ENCODE measurements around the gene PER2.

The PER2 gene

GRCh38 chr2:238262496-238263122 lies 25.8 kb downstream of the PER2 start:
- Histone ChIP-seq H3K27me3 (ENCODE audit: low read depth, low read length) (no peaks in the 10 kb centered on the region), H4K20me1 (ENCODE audit: insufficient read depth, low read length) (no peaks in the 10 kb centered on the region), H3K9me3 (ENCODE audit: insufficient read depth, low read length) (no peaks in the 10 kb centered on the region), H2AFZ (ENCODE audit: low read depth, low read length) (no peak overlapping the region), H3K4me2 (ENCODE audit: low read length) (no peak overlapping the region), H3K4me3 (ENCODE audit: low read length) (no peak overlapping the region), H3K36me3 (replicated peaks; ENCODE audit: low read depth, low read length) (no peaks in the 10 kb centered on the region), H3K9ac (ENCODE audit: low read length) (no peak overlapping the region), H3K4me1 (ENCODE audit: low read length) (no peaks in the 10 kb centered on the region), H3K27ac (ENCODE audit: low read length) (no peak overlapping the region), H3K79me2 (ENCODE audit: low read length) (no peaks in the 10 kb centered on the region)
- no peak for TF ChIP-seq EZH2phosphoT487 (IDR thresholded peaks at IDR 0.05; ENCODE audit: low read depth)
- TF ChIP-seq CTCF (IDR thresholded peaks at IDR 0.05; ENCODE audit: low read depth, low read length) = no peak

- Histone ChIP-seq H3K36me3 (replicated peaks; ENCODE audit: low read depth, low read length) (no peaks in the 10 kb centered on the region), H3K27ac (ENCODE audit: low read length) (no peak overlapping the region), H3K4me2 (ENCODE audit: low read length) (no peak overlapping the region), H3K4me3 (ENCODE audit: low read length) (no peak overlapping the region), H3K9ac (ENCODE audit: low read length) (no peak overlapping the region), H4K20me1 (ENCODE audit: insufficient read depth, low read length) (no peaks in the 10 kb centered on the region), H3K4me1 (ENCODE audit: low read length) (no peaks in the 10 kb centered on the region), H3K27me3 (ENCODE audit: low read depth, low read length) (no peaks in the 10 kb centered on the region), H2AFZ (ENCODE audit: low read depth, low read length) (no peak overlapping the region), H3K9me3 (ENCODE audit: insufficient read depth, low read length) (no peaks in the 10 kb centered on the region), H3K79me2 (ENCODE audit: low read length) (no peaks in the 10 kb centered on the region)
- TF ChIP-seq CTCF (IDR thresholded peaks at IDR 0.05; ENCODE audit: low read depth, low read length) (no peak), EZH2phosphoT487 (IDR thresholded peaks at IDR 0.05; ENCODE audit: low read depth) (no peak)
Measured at GRCh38 chr2:238261718-238262375, 26.6 kb downstream of the PER2 start.

- Histone ChIP-seq H2AFZ (ENCODE audit: low read depth, low read length) (no peak overlapping the region), H3K4me1 (ENCODE audit: low read length) (no peaks in the 10 kb centered on the region), H3K4me3 (ENCODE audit: low read length) (no peak overlapping the region), H3K36me3 (replicated peaks; ENCODE audit: low read depth, low read length) (peaks cover 2% of the 10 kb centered on the region), H3K9me3 (ENCODE audit: insufficient read depth, low read length) (no peaks in the 10 kb centered on the region), H3K4me2 (ENCODE audit: low read length) (no peak overlapping the region), H3K79me2 (ENCODE audit: low read length) (no peaks in the 10 kb centered on the region), H3K27ac (ENCODE audit: low read length) (no peak overlapping the region), H3K9ac (ENCODE audit: low read length) (no peak overlapping the region), H3K27me3 (ENCODE audit: low read depth, low read length) (no peaks in the 10 kb centered on the region), H4K20me1 (ENCODE audit: insufficient read depth, low read length) (no peaks in the 10 kb centered on the region)
- TF ChIP-seq EZH2phosphoT487 (IDR thresholded peaks at IDR 0.05; ENCODE audit: low read depth) (no peak), CTCF (IDR thresholded peaks at IDR 0.05; ENCODE audit: low read depth, low read length) (no peak)
Measured at GRCh38 chr2:238260883-238261282, 27.5 kb downstream of the PER2 start.

GRCh38 chr2:238259061-238260020 lies 29.1 kb downstream of the PER2 start:
- Histone ChIP-seq H3K27ac (ENCODE audit: low read length) (no peak overlapping the region), H3K9ac (ENCODE audit: low read length) (no peak overlapping the region), H4K20me1 (ENCODE audit: insufficient read depth, low read length) (no peaks in the 10 kb centered on the region)

More at GRCh38 chr2:238259061-238260020, 29.1 kb downstream of the PER2 start:
- H3K79me2 ChIP-seq (ENCODE audit: low read length) = no peaks in the 10 kb centered on the region
- no peak overlapping the region for H3K4me3 ChIP-seq (ENCODE audit: low read length)
- H3K36me3 ChIP-seq (replicated peaks; ENCODE audit: low read depth, low read length) = peaks cover 3% of the 10 kb centered on the region
- H3K9me3 ChIP-seq (ENCODE audit: insufficient read depth, low read length) = no peaks in the 10 kb centered on the region
- H3K27me3 ChIP-seq (ENCODE audit: low read depth, low read length) = no peaks in the 10 kb centered on the region
- no peak for TF ChIP-seq CTCF (IDR thresholded peaks at IDR 0.05; ENCODE audit: low read depth, low read length)
- no peak for TF ChIP-seq EZH2phosphoT487 (IDR thresholded peaks at IDR 0.05; ENCODE audit: low read depth)
- no peak overlapping the region for H3K4me2 ChIP-seq (ENCODE audit: low read length)
- H2AFZ ChIP-seq (ENCODE audit: low read depth, low read length) = no peak overlapping the region
- H3K4me1 ChIP-seq (ENCODE audit: low read length) = no peaks in the 10 kb centered on the region
